SK-N-SH (cell line): Measurements from ENCODE around the gene PCYT1A. TPM values are rescaled to one million over a fixed set of nuclear protein-coding genes. Genes with fewer than 3 reads are reported as not detected.
A peak's percentile ranks its signal among the peaks of the same experiment; 100 is the strongest.

Source experiments
- CTCF ChIA-PET: fragments of 300-600, 350-600 bp; formaldehyde crosslinking; extraction: SDS; loops from one replicate; lab custom pipeline; 2021; lab: Yijun Ruan, JAX
- POLR2A ChIA-PET: fragments of 350-600 bp; sonication (Branson Sonifier 250); formaldehyde crosslinking; extraction: SDS; loops from one replicate; lab custom pipeline; 2020; ENCODE audit warnings: antibody characterized with exemption, inconsistent platforms; lab: Yijun Ruan, JAX
- DNase-seq: peaks from one replicate; pipeline ENCODE4 v3.0.0; 2012
- H2AFZ ChIP-seq: fragments of 200-600 bp; sonication (generic); 2 replicates; pipeline ENCODE4 v1.8.1; 2016; ENCODE audit warnings: antibody characterized with exemption, mild to moderate bottlenecking, low read depth
- H3F3A ChIP-seq: fragments of 200-600 bp; sonication (generic); replicated peaks from 2 replicates; pipeline ENCODE3; 2016; ENCODE audit warnings: antibody characterized with exemption, mild to moderate bottlenecking; ENCODE audit not compliant: insufficient read depth
- H3K27ac ChIP-seq, 2 experiments: fragments of 200-500 bp in 1 of 2; fragments of 200-600 bp in 1 of 2; sonication (Bioruptor generic) in 1 of 2; sonication (generic), shearing (Covaris generic) in 1 of 2; 2 replicates each; pipeline versions ENCODE4 v1.5.1 to v1.6.1; 2014 to 2016; ENCODE audit warnings: low read depth in 2 of 2, inconsistent platforms in 1 of 2, low read length in 1 of 2, mild to moderate bottlenecking in 1 of 2, mixed read lengths in 1 of 2
- H3K27me3 ChIP-seq: fragments of 200-600 bp; sonication (generic), shearing (Covaris generic); 2 replicates; pipeline ENCODE4 v1.6.1; 2016; ENCODE audit warnings: mixed run types; ENCODE audit not compliant: insufficient read depth
- H3K36me3 ChIP-seq, 2 experiments: fragments of 200-500 bp in 1 of 2; fragments of 200-600 bp in 1 of 2; sonication (Bioruptor generic) in 1 of 2; sonication (generic) in 1 of 2; replicated peaks in 1 of 2; 2 replicates each; pipeline versions ENCODE3 to v1.5.1; 2014 to 2016; ENCODE audit warnings: low read length in 1 of 2, mild to moderate bottlenecking in 1 of 2; ENCODE audit not compliant: insufficient read depth in 2 of 2, control insufficient read depth in 1 of 2
- H3K4me1 ChIP-seq, 2 experiments: fragments of 200-500 bp in 1 of 2; fragments of 200-600 bp in 1 of 2; sonication (Bioruptor generic) in 1 of 2; sonication (generic), shearing (Covaris generic) in 1 of 2; 2 replicates each; pipeline versions ENCODE4 v1.5.1 to v1.6.1; 2014 to 2016; ENCODE audit warnings: low read depth in 1 of 2, low read length in 1 of 2, mixed run types in 1 of 2; ENCODE audit not compliant: insufficient read depth in 2 of 2, control insufficient read depth in 1 of 2
- H3K4me2 ChIP-seq: fragments of 200-600 bp; sonication (generic), shearing (Covaris generic); 2 replicates; pipeline ENCODE4 v1.6.1; 2017; ENCODE audit warnings: mixed run types
- H3K4me3 ChIP-seq, 2 experiments: fragments of 200-500 bp in 1 of 2; fragments of 200-600 bp in 1 of 2; sonication (Bioruptor generic) in 1 of 2; sonication (generic), shearing (Covaris generic) in 1 of 2; 2 replicates each; pipeline versions ENCODE4 v1.5.1 to v1.8.1; 2014 to 2016; ENCODE audit warnings: low read depth in 2 of 2, inconsistent platforms in 1 of 2, low read length in 1 of 2, mild to moderate bottlenecking in 1 of 2, mixed read lengths in 1 of 2, moderate library complexity in 1 of 2
- H3K79me2 ChIP-seq: fragments of 200-600 bp; sonication (generic); 2 replicates; pipeline ENCODE4 v1.8.1; 2017; ENCODE audit warnings: mild to moderate bottlenecking; ENCODE audit not compliant: insufficient read depth
- H3K9ac ChIP-seq: fragments of 200-600 bp; sonication (generic); 2 replicates; pipeline ENCODE4 v1.6.1; 2017; ENCODE audit warnings: mixed run types
- H3K9me2 ChIP-seq: fragments of 200-600 bp; sonication (generic); 2 replicates; pipeline ENCODE4 v1.6.1; 2017; ENCODE audit warnings: mixed run types
- H3K9me3 ChIP-seq: fragments of 200-600 bp; sonication (generic); 2 replicates; pipeline ENCODE4 v1.6.1; 2017; ENCODE audit warnings: mixed run types, mild to moderate bottlenecking, moderate library complexity
- H4K20me1 ChIP-seq: fragments of 200-600 bp; sonication (generic); 2 replicates; pipeline ENCODE4 v1.6.1; 2017; ENCODE audit warnings: mild to moderate bottlenecking, mixed run types; ENCODE audit not compliant: insufficient read depth
- CHD2 ChIP-seq: fragments of 150-350 bp; IDR thresholded peaks from 2 replicates; pipeline ENCODE4 v1.6.1; 2018; ENCODE audit warnings: low read length; ENCODE audit not compliant: partially characterized antibody
- FOXJ3 ChIP-seq: sonication (generic); formaldehyde crosslinking; IDR thresholded peaks from 2 replicates; pipeline ENCODE4 v1.5.1; 2020; ENCODE audit warnings: mild to moderate bottlenecking, missing genetic modification reagents
- MEF2A ChIP-seq: IDR thresholded peaks from 2 replicates; pipeline ENCODE4 v1.4.0; 2012; ENCODE audit warnings: low read depth, borderline replicate concordance
- NRF1 ChIP-seq: IDR thresholded peaks from 2 replicates; pipeline ENCODE4 v1.6.1; 2012; ENCODE audit warnings: low read depth, mild to moderate bottlenecking, low read length
- POLR2AphosphoS5 ChIP-seq: IDR thresholded peaks from 2 replicates; pipeline ENCODE4 v1.6.1; 2012; ENCODE audit warnings: low read depth, low read length
- TCF12 ChIP-seq: IDR thresholded peaks from 2 replicates; pipeline ENCODE4 v1.4.0; 2012
- TEAD4 ChIP-seq: IDR thresholded peaks from 2 replicates; pipeline ENCODE4 v1.4.0; 2012; ENCODE audit warnings: mild to moderate bottlenecking, borderline replicate concordance; ENCODE audit not compliant: insufficient read depth
- USF1 ChIP-seq: IDR thresholded peaks from 2 replicates; pipeline ENCODE4 v1.4.0; 2012; ENCODE audit warnings: low read depth, borderline replicate concordance
- USF2 ChIP-seq: fragments of 150-350 bp; IDR thresholded peaks from 2 replicates; pipeline ENCODE4 v1.6.1; 2017; ENCODE audit warnings: antibody characterized with exemption, low read length, low read depth, borderline replicate concordance
- WGBS: methylation state at CpG from one replicate; pipeline ENCODE4 v1.1.6; 2017; ENCODE audit warnings: low lambda C conversion rate; 5-methylcytosine and 5-hydroxymethylcytosine counted together
- polyA plus RNA-seq, 3 experiments: library from polyadenylated mRNA; depleted of rRNA; stranded (reverse); fragments of >200 nt; gene quantifications; 2 replicates each; pipeline ENCODE4 v1.2.3, GENCODE V29; 2012

The PCYT1A gene
- polyA plus RNA-seq, 1 of the 3 experiments (the other 2 are of a cell fraction) = 45.9 TPM

GRCh38 chr3:196192524-196193051, 94.9 kb downstream of the PCYT1A start:
- WGBS = 77% methylated on average over 12 of the region's 14 CpGs
- H3K9ac ChIP-seq = no peak overlapping the region
- no peaks in the 10 kb centered on the region for H3F3A ChIP-seq
- peak; percentile 13 for DNase-seq
- peak overlapping the region in 1 of 2 experiments; percentile 39; a peak in 1 of 4 replicates for H3K27ac ChIP-seq
- TF ChIP-seq MEF2A = no peak
- TF ChIP-seq TEAD4 = no peak
- TF ChIP-seq USF1 = no peak
- TF ChIP-seq FOXJ3 (CRISPR knock-in tag) = no peak
- no peak for TF ChIP-seq CHD2
- TF ChIP-seq USF2 = no peak
- TF ChIP-seq POLR2AphosphoS5 = no peak
- TF ChIP-seq NRF1 = no peak
- no peak overlapping the region for H3K4me2 ChIP-seq
- peaks cover 0 to 28% of the 10 kb centered on the region in 2 experiments; a peak in 1 of 4 replicates for H3K4me1 ChIP-seq
- no peaks in the 10 kb centered on the region for H3K9me2 ChIP-seq
- no peaks in the 10 kb centered on the region for H3K9me3 ChIP-seq
- no peaks in the 10 kb centered on the region for H3K36me3 ChIP-seq
- no peak overlapping the region for H3K4me3 ChIP-seq
- H3K27me3 ChIP-seq = no peaks in the 10 kb centered on the region
- no peak overlapping the region for H2AFZ ChIP-seq
- H4K20me1 ChIP-seq = no peaks in the 10 kb centered on the region
- ChIA-PET POLR2A (interaction anchor here (2.1 kb wide), 1 partner anchor 119 kb away, joined by 7 read pairs; no protein-coding TSS in a partner anchor), CTCF (interaction anchor here (1.0 to 13.7 kb wide), 3 partner anchors 8 to 120 kb away, joined by 3 to 258 read pairs (median 4); no protein-coding TSS in a partner anchor)
- H3K79me2 ChIP-seq = no peaks in the 10 kb centered on the region

GRCh38 chr3:196192036-196192523, 95.4 kb downstream of the PCYT1A start:
- 92% methylated on average over 7 of the region's 11 CpGs for WGBS
- no peaks in the 10 kb centered on the region for H3K9me3 ChIP-seq
- POLR2A ChIA-PET = no interaction called here
- peaks cover 0 to 30% of the 10 kb centered on the region in 2 experiments; a peak in 1 of 4 replicates for H3K4me1 ChIP-seq
- H3K27me3 ChIP-seq = no peaks in the 10 kb centered on the region
- no peak for TF ChIP-seq TCF12
- TF ChIP-seq, all 33 proteins: peak for 0
- DNase-seq = peak; percentile 11
- H3K36me3 ChIP-seq = no peaks in the 10 kb centered on the region
- no peak overlapping the region for H2AFZ ChIP-seq
- H3K79me2 ChIP-seq = no peaks in the 10 kb centered on the region
- no peak overlapping the region for H3K4me2 ChIP-seq
- CTCF ChIA-PET = interaction anchor here (1.0 to 13.7 kb wide), 2 partner anchors 13 to 119 kb away, joined by 3 to 258 read pairs; no protein-coding TSS in a partner anchor
- H3K9me2 ChIP-seq = no peaks in the 10 kb centered on the region
- H3K4me3 ChIP-seq = no peak overlapping the region
- H3K27ac ChIP-seq = no peak overlapping the region; a peak in 1 of 4 replicates
- H4K20me1 ChIP-seq = no peaks in the 10 kb centered on the region
- H3F3A ChIP-seq = no peaks in the 10 kb centered on the region
- no peak overlapping the region for H3K9ac ChIP-seq
